Measurements from ENCODE around the gene CDH13. TPM values are rescaled to one million over a fixed set of nuclear protein-coding genes. Genes with fewer than 3 reads are reported as not detected.

CDH13 gene
- total and polyA plus RNA-seq, 9 of the 15 experiments (the other 6 are each of a cell fraction or from before 2014, with no cell fraction given), result 0.03 TPM; not detected in 8

GRCh38 chr16:82911925-82912324, 285.2 kb downstream of the CDH13 start:
- ChIA-PET CTCF (ENCODE audit: low intra/inter-chr PET ratio) (no interaction called here), POLR2A (no interaction called here)
- intact Hi-C loops (cut with micrococcal nuclease) (no loop called here), in situ Hi-C loops (cut with MboI) (no loop called here)
- Histone ChIP-seq H3K9ac (ENCODE audit: insufficient read depth in 1 of 2, low read depth in 2 of 2, low read length in 2 of 2) (no peak overlapping the region), H3K9me3 (replicated peaks; ENCODE audit: control insufficient read depth, insufficient read depth, low read depth, low read length) (no peaks in the 10 kb centered on the region), H3K4me2 (ENCODE audit: insufficient read depth, low read length) (no peak overlapping the region), H3K27me3 (ENCODE audit: control insufficient read depth in 2 of 2, insufficient read depth in 2 of 2, low read length in 2 of 2) (no peaks in the 10 kb centered on the region), H4K20me1 (replicated peaks; ENCODE audit: control insufficient read depth, insufficient read depth, low read length) (no peaks in the 10 kb centered on the region), H3K4me1 (replicated peaks in 1 of 2; ENCODE audit: control insufficient read depth in 2 of 2, insufficient read depth in 2 of 2, low read length in 2 of 2) (no peaks in the 10 kb centered on the region), H3K4me3 (no peak overlapping the region), H3K9me1 (ENCODE audit: control insufficient read depth, insufficient read depth, low read length) (no peaks in the 10 kb centered on the region), H3K79me2 (ENCODE audit: control insufficient read depth, insufficient read depth, low read length) (no peaks in the 10 kb centered on the region), H3K36me3 (ENCODE audit: control insufficient read depth, insufficient read depth, low read length) (no peaks in the 10 kb centered on the region), H2AFZ (ENCODE audit: low read depth, low read length) (no peak overlapping the region), H3K27ac (ENCODE audit: extremely low read depth, low read depth, low read length) (no peak overlapping the region)
- no TSS peak for BruUV-seq (replicated peaks)
- WGBS (ENCODE audit: insufficient coverage, low coverage, missing lambda C conversion rate), result 2% methylated on average over 10 of the region's 10 CpGs
- FAIRE-seq (no peak), ATAC-seq (no peak), DNase-seq (ENCODE audit: extremely low read depth in 1 of 4, low spot score in 3 of 4) (no peak)
- TF ChIP-seq GATA2 (CRISPR knock-in tag; IDR thresholded peaks at IDR 0.05) (no peak), ZNF140 (CRISPR knock-in tag; IDR thresholded peaks at IDR 0.05) (no peak), CHCHD3 (CRISPR knock-in tag; IDR thresholded peaks at IDR 0.05) (no peak), ZNF324 (CRISPR knock-in tag; IDR thresholded peaks at IDR 0.05) (no peak), ZC3H4 (CRISPR knock-in tag; IDR thresholded peaks at IDR 0.05; ENCODE audit: borderline replicate concordance) (no peak), C11orf30 (IDR thresholded peaks at IDR 0.05; ENCODE audit: low read depth) (no peak), COPS2 (conservative IDR thresholded peaks at IDR 0.05) (no peak), ARID3A (IDR thresholded peaks at IDR 0.05; ENCODE audit: borderline replicate concordance, low read depth, low read length) (no peak), PURB (CRISPR knock-in tag; IDR thresholded peaks at IDR 0.05; ENCODE audit: low read depth) (no peak), RBM25 (IDR thresholded peaks at IDR 0.05; ENCODE audit: low read depth, low read length, severe bottlenecking) (no peak), MED1 (CRISPR knock-in tag; IDR thresholded peaks at IDR 0.05; ENCODE audit: borderline replicate concordance) (no peak), BACH1 (tag; IDR thresholded peaks at IDR 0.05) (no peak), PCBP2 (IDR thresholded peaks at IDR 0.05; ENCODE audit: low read depth, low read length, poor library complexity, severe bottlenecking) (no peak), ZNF583 (CRISPR knock-in tag; IDR thresholded peaks at IDR 0.05) (no peak), TEAD1 (CRISPR knock-in tag; IDR thresholded peaks at IDR 0.05) (no peak), ASH1L (IDR thresholded peaks at IDR 0.05; ENCODE audit: borderline replicate concordance, low read depth, partially characterized antibody) (no peak), PYGO2 (tag; IDR thresholded peaks at IDR 0.05) (no peak)
- TF ChIP-seq, protein P1, sequence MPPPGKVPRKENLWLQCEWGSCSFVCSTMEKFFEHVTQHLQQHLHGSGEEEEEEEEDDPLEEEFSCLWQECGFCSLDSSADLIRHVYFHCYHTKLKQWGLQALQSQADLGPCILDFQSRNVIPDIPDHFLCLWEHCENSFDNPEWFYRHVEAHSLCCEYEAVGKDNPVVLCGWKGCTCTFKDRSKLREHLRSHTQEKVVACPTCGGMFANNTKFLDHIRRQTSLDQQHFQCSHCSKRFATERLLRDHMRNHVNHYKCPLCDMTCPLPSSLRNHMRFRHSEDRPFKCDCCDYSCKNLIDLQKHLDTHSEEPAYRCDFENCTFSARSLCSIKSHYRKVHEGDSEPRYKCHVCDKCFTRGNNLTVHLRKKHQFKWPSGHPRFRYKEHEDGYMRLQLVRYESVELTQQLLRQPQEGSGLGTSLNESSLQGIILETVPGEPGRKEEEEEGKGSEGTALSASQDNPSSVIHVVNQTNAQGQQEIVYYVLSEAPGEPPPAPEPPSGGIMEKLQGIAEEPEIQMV (tag; conservative IDR thresholded peaks at IDR 0.05; ENCODE audit: low read depth), result no peak
- TF ChIP-seq, protein P2, sequence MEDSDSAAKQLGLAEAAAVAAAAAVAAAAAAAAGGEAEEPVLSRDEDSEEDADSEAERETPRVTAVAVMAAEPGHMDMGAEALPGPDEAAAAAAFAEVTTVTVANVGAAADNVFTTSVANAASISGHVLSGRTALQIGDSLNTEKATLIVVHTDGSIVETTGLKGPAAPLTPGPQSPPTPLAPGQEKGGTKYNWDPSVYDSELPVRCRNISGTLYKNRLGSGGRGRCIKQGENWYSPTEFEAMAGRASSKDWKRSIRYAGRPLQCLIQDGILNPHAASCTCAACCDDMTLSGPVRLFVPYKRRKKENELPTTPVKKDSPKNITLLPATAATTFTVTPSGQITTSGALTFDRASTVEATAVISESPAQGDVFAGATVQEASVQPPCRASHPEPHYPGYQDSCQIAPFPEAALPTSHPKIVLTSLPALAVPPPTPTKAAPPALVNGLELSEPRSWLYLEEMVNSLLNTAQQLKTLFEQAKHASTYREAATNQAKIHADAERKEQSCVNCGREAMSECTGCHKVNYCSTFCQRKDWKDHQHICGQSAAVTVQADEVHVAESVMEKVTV (CRISPR knock-in tag; IDR thresholded peaks at IDR 0.05), result no peak

Data from K562 (cell line).